ENCODE results near the gene N4BP3.

DNA sequence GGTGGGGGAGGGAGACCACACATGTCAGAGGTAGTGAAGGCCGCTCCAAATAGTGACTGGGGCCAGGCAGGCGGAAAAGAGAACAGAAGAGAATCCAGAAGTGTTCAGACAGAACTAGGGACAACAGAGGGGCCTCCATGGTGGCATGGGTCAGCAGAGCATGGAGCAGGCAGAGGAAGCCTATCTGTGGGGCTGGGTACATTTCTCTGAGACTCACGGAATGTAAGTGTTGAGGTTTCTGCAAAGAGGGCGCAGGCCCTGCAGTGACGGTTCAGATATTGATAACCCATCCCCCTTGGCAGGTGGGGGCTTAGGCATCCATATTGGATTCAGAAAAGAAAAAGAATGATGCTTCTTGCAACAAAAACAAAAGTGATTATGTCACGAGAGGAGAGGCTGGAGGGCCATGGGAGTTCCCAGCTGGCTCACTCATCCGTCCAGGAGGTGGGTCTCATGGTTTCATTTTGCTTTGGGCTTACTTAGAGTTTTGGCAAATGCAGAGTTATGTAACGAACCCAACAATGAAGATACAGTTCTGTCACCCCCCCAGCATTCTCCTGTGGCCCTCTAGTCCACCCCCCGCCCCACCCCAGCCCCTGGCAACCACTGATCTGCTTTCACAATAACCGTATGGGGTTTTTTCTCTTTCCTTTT lies 12.0 kb downstream of the N4BP3 start:
- TF ChIP-seq EZH2 (IDR thresholded peaks at IDR 0.05; ENCODE audit: insufficient read depth, poor library complexity, severe bottlenecking) (no peak), EZH2phosphoT487 (IDR thresholded peaks at IDR 0.05; ENCODE audit: insufficient read depth, low read depth) (no peak)

Data from GM23248 (cell line).